Putamen (tissue), 1 donor: Measurements from ENCODE around the gene HOMER2.
A peak's percentile ranks its signal among the peaks of the same experiment; 100 is the strongest.
"Not testable (repeated sequence)": the region's sequence is repeated elsewhere in the genome, so short reads cannot be mapped to it uniquely, and the experiment has no call there.

Experiments
- DNase-seq: peaks from one replicate; pipeline ENCODE4 v3.0.0-alpha.2; 2016; ENCODE audit warnings: low spot score

HOMER2 gene

GRCh38 chr15:82964890-82965289 lies 12.4 kb upstream of the HOMER2 start:
- DNase-seq, result no peak

DNA sequence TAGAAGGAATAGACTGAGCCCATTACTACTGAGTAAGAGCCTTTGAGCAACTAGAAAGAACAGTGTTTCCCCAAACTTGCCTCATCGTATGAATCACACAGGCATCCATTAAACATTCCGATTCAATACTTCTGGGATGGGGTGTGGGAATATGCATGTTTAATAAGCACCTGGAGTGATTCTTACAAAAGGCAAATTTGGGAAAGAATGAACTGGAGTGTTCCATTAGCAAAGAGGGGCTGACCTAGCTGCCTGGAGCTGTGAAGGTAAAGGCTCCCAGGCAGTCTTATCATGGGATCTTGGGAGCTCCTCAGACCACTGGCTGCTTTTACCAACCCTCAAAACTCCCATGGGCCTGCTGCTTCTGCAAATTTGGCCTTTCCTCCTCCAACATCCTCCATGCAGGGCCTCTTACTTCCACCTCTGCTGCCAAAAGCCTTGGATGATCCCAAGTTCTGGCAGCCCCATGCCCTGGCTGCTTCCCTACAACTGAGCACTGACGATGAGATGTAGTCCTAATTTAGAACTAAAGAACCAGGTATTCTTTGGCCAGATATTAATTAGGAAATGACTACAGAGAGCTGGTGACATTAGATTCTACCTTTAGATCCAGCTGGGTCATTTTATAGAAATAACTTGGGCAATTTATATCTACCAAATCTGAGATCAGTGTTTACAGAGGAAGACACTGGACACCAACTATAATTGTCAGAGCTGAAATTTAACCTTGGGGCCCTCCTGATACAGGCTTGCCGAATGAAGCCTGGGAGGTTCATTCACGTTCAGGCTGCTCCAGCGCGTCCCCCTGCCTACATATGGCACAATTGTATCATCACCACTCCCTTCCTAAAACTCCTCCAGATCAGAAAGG lies 11.2 kb upstream of the HOMER2 start:
- DNase-seq, result no peak

GRCh38 chr15:82960766-82961165 lies 8.2 kb upstream of the HOMER2 start:
- DNase-seq, result no peak

DNA sequence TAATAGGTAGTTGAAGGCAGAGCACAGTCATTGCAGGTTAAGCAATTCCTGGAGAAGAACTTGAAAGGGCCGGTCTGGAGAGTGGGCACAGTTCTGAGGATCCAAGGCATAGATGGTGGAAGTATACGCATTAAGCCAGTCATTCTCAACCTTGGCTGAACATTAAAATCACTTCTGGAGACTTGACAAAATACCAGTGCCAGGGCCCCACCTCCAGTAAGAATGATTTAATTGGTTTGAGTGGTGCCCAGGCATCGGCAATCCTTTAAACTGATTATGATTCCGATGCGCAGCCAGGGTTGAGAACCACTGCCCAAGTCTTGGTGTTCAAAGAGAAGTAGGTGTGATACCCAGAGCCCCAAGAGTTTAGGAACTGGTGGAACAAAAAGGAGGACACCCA lies 6.9 kb upstream of the HOMER2 start:
- DNase-seq, result no peak

- DNase-seq, result no peak
Observed at GRCh38 chr15:82958638-82959037, 6.1 kb upstream of the HOMER2 start.

DNA sequence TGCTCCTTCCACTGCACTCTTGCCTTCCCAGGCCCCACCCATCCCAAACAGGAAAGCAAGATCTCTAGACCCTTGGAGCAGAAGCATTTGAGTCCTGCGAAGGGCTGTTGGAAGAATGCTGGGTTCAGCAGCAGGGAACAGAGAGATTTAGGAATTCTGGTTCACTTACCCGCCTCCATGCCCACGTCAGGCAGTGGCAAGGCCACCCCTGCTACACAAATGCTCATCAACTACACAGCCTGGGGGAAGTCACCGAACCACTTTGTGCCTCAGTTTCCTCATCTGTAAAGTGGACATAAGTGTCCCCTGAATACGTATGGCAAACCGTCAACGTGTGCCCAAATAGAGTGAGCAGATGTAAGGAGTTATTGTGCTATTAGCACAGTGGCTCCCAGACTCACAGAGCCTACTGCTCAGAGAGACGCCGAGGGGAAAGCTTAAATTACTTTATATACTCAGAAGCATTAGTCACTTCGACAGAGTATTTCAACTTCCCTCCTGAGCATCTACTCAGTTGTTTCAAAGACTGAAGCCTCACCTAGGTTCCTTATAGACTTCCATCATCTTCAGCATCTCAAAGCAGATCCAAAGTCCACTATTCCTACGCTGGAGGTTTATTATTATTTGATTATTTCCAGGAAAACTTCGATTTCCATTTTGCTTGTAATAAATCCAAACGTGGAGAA lies 905 bp downstream of the HOMER2 start:
- no peak for DNase-seq

GRCh38 chr15:82950746-82951370 lies 1.7 kb downstream of the HOMER2 start:
- DNase-seq, result no peak

DNA sequence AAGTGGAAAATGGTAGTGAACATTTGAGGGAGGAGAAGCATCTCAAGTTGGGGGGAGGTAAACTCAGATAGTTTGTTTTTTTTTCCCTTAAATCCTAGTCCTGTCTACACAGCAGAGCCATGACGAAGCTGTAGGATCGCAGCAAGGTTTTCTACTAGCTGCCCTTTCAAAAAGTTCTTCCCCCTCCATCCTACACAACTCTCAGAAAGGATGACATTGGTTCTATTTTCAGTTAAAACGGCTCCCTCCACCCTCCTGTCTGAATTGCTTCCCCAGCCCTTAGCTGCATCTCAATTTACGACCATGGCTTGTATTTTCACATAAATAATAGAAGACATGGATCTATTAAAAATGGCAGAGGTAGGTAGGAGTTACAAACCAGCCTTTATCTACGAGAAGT lies 2.2 kb downstream of the HOMER2 start:
- no peak for DNase-seq

GRCh38 chr15:82946155-82946701 lies 6.3 kb downstream of the HOMER2 start:
- DNase-seq, result no peak

GRCh38 chr15:82945326-82945725 lies 7.2 kb downstream of the HOMER2 start:
- DNase-seq, result no peak

GRCh38 chr15:82944821-82945220 lies 7.7 kb downstream of the HOMER2 start:
- no peak for DNase-seq

DNA sequence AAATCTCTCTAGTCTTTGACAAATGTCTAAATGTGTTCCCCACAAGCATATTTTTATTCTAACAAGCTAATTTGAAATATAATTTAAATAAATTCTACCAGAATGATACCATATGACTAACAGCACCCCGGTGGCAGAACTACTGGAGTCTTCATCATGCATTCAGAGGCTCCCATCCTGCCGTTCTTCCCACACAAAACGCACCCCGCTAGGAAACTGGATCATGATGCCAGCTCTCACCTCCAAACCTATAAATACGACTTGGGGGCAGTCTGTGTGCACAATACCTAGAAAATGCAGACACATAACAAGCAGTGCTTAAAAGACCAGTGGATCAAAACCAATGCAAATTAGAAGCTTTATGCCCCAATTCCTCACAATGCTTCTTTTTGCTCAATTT lies 8.5 kb downstream of the HOMER2 start:
- peak; percentile 33 for DNase-seq

GRCh38 chr15:82943176-82943575 lies 9.3 kb downstream of the HOMER2 start:
- no peak for DNase-seq

DNA sequence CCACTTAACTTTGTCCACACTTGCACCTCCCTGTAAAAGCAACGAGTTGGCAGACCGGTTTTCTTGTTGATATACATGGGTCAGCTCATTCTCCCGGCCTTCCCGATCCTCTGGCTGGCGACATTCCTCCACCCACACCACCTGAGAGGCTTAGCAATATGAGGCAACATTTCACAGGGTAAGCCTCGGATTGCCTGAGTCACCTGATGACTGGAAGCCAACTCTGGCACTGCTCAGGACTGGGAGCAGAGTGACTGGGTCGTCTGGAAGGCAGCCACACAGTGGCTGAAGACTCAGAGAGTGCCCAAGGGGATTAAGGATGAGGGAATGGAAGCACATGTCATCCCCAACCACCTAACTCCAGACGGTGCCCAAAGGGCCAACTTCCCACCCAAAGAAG lies 9.8 kb downstream of the HOMER2 start:
- no peak for DNase-seq

GRCh38 chr15:82939678-82940077 lies 12.8 kb downstream of the HOMER2 start:
- DNase-seq, result not testable (repeated sequence)

GRCh38 chr15:82937712-82938058 lies 14.8 kb downstream of the HOMER2 start:
- no peak for DNase-seq

GRCh38 chr15:82936966-82937711 lies 15.4 kb downstream of the HOMER2 start:
- DNase-seq, result no peak

DNA sequence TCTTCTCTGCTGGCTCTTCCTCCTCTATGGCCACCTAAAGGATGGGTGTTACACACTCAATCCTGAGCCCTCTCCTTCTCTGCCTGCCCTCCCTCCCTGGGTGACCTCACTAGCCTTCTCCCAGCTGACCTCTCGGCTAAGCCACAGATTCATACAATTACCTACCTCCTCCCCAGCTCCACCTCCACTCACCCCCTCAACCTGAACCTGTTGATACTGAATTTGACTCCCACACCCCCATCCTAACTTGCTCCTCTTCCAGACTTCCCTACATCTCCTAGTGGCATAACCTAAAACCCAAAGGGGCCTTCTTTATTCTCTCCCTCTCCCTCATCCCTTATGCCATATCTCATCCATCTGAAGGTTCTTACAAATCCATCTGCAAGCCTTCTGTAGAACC lies 17.1 kb downstream of the HOMER2 start:
- no peak for DNase-seq

- no peak for DNase-seq
Observed at GRCh38 chr15:82934100-82934880, 18.2 kb downstream of the HOMER2 start.

GRCh38 chr15:82933576-82933975 lies 18.9 kb downstream of the HOMER2 start:
- DNase-seq, result no peak

DNA sequence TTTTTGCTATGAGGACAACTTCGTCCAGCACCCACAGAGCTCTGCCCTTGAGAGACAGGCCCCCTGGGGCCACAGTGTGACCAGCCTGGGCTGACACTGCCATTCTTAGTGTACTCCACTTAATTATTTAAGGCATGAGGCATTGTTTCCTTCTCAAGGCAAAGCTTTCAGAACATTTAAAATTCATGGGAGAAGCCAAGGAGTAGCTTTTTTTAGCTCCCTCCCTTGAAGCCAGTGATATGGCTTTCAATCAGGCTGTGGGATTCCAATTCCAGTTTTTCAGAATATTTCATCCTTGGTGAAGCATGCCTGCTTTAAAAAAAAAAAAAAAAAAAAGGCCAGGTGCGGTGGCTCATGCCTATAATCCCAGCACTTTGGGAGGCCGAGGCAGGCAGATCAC lies 21.3 kb downstream of the HOMER2 start:
- no peak for DNase-seq
